NCI-H460 (cell line): ENCODE results near the gene COQ2. TPM values are rescaled to one million over a fixed set of nuclear protein-coding genes. Genes with fewer than 3 reads are reported as not detected.

Source experiments
- DNase-seq: peaks from one replicate; pipeline ENCODE4 v3.0.0-alpha.2; 2016; ENCODE audit warnings: low read depth; ENCODE audit errors: extremely low read depth
- small RNA-seq, 2 experiments: library from RNA; depleted of rRNA; stranded (forward); fragments of <200 nt; gene quantifications; one replicate each; pipeline ENCODE3, GENCODE V24; 2014
- total RNA-seq: library from RNA; depleted of rRNA; stranded (reverse); fragments of >200 nt; shearing (Covaris generic); gene quantifications from 2 replicates; pipeline ENCODE4 v1.2.3, GENCODE V29; 2014; rRNA removed

The COQ2 gene
- total RNA-seq, 1 experiment from 2014 or later: 35.7 TPM

DNA sequence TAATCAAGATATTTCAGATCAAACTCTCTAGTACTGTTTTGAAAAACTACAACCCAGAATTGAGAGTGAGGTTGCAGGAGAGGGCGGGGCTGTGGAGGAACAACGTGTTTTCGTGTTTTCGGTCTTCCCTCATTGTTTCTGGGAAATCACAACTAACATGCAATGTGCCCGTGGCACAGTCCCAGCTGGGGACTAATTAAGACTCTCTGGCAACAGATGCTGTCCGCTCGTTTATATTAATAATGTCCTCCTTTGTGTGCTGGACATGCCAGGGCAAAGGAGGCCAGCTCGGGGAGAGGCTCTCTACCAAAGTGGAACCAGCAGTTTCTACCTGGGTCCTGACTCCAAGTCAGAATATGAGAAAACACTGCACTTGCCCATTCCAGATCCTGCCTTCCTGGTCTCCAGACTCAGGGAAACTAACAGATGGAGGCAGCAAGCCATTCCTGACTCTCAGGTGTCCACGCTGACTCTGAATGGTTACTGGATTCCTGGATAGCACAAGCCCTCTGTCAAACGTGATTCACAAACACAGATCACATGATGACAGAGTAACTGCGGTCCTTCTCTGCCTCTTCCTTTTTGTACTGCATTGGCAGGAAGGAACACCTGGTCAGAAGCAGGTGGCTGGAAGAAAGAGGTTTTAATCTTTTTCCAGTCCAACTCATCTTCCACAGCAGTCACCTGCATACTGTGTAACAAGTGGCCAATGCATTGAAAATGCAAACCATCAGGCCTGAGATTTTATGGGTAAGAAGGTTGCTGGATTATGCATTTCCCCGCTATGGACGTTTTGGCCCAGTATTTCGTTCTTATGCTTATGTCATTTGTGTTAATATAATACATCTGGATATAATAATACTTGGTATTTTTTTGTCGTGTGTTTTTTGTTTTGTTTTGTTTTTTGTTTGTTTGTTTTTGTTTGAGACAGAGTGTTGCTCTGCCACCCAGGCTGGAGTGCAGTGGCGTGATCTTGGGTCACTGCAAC is 65.0 kb downstream of the COQ2 start:
- DNase-seq: no peak

GRCh38 chr4:83217721-83218522 is 66.7 kb downstream of the COQ2 start:
- DNase-seq: no peak

- no peak for DNase-seq
These were observed 67.5 kb downstream of the COQ2 start for GRCh38 chr4:83216959-83217683.

DNA sequence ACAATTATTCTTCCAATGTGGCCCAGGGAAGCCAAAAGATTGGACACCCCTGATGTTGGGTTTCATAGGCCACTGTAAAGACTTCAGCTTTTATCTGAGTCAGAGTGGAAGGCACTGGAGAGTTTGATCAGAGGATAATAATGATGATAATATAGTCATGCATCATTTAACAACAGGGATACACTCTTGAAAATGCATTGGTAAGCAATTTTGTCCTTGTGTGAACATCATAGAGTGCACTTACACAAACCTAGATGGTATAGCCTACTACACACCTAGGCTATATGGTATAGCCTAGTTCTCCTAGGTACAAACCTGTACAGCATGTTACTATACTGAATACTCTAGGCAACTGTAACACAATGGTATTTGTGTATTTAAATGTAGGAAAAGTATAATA is 70.5 kb downstream of the COQ2 start:
- no peak for DNase-seq

Small RNA genes within 50 kb of the gene (small RNA-seq; reads per million reads assigned to genes)
- gene AC114781.3: 0 reads per million in 2 experiments

Other genes with a start within 250 kb of the COQ2 start
- gene COPS4, start 249.6 kb downstream of the COQ2 start, total RNA-seq: 40.4 and 55.3 TPM in 2 replicates
- 9.7 and 9.9 TPM in 2 replicates for gene PLAC8, start 170.1 kb downstream of the COQ2 start, total RNA-seq
- 4.4 and 4.8 TPM in 2 replicates for gene HPSE, start 50.0 kb upstream of the COQ2 start, total RNA-seq
- gene HELQ, start 171.0 kb upstream of the COQ2 start, total RNA-seq: 7.1 and 7.6 TPM in 2 replicates
- 33.9 and 40.5 TPM in 2 replicates for gene MRPS18C, start 171.3 kb upstream of the COQ2 start, total RNA-seq
- gene ABRAXAS1, start 200.3 kb upstream of the COQ2 start, total RNA-seq: 21.2 and 32.5 TPM in 2 replicates